ENCODE results near the gene CELF2. TPM values are rescaled to one million over a fixed set of nuclear protein-coding genes. Genes with fewer than 3 reads are reported as not detected.
A peak's percentile ranks its signal among the peaks of the same experiment; 100 is the strongest.

The CELF2 gene
- total RNA-seq, 2 experiments from 2014 or later, result 197 to 205 TPM

DNA sequence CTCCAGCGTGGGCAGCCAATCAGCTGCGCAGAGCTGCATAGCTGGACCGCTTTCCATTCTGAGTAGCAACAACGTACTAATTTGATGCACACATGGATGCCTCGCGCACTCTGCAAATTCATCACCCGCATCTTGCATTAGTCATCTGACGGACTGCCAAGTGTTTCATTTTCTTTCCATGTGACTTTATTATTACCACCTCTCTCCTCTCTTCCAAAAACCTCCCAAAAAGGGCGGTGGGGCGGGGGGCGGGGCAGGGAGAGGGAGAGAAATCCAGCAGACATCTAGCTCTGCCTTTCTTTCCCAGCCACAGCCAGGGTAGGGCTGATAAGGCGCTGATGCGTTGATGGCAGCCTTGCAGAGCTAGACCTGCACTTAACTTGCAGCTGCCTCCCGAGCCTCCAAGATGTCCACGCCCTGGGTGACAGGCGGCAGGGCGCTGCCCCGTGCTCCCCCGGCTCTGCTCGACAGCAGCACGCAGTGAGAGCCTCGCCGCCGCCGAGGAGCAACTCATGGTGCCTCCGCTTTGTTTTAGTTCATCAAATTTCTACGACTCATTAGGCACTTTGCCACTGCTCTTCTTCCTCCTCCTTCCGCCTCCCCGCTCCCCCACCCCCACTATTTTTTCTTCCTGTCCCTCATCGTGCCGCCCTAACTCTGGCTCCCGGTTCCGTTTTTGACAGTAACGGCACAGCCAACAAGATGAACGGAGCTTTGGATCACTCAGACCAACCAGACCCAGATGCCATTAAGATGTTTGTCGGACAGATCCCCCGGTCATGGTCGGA lies 147.3 kb downstream of the CELF2 start:
- TF ChIP-seq, protein P1, sequence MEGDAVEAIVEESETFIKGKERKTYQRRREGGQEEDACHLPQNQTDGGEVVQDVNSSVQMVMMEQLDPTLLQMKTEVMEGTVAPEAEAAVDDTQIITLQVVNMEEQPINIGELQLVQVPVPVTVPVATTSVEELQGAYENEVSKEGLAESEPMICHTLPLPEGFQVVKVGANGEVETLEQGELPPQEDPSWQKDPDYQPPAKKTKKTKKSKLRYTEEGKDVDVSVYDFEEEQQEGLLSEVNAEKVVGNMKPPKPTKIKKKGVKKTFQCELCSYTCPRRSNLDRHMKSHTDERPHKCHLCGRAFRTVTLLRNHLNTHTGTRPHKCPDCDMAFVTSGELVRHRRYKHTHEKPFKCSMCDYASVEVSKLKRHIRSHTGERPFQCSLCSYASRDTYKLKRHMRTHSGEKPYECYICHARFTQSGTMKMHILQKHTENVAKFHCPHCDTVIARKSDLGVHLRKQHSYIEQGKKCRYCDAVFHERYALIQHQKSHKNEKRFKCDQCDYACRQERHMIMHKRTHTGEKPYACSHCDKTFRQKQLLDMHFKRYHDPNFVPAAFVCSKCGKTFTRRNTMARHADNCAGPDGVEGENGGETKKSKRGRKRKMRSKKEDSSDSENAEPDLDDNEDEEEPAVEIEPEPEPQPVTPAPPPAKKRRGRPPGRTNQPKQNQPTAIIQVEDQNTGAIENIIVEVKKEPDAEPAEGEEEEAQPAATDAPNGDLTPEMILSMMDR (IDR thresholded peaks at IDR 0.05), result no peak
- Mint-ChIP-seq H3K9me3 (no peaks in the 10 kb centered on the region), H3K27me3 (no peaks in the 10 kb centered on the region), H3K4me3 (peak overlapping the region; percentile 99), H3K27ac (no peak overlapping the region), H3K4me1 (ENCODE audit: low read depth) (peaks cover 52% of the 10 kb centered on the region), H3K36me3 (ENCODE audit: low read depth) (peaks cover 20% of the 10 kb centered on the region)
- peak; percentile 22 for ATAC-seq (ENCODE audit: poor library complexity)
- POLR2A ChIA-PET, result interaction anchor here (0.7 to 19.5 kb wide), 29 partner anchors 11 to 521 kb away, joined by 3 to 1077 read pairs (median 6); partner anchors contain the start of gene CELF2
- peaks cover 54% of the 10 kb centered on the region for H3K4me1 ChIP-seq (ENCODE audit: insufficient read depth, low read length)
- no peaks in the 10 kb centered on the region for H3K27me3 ChIP-seq (ENCODE audit: control insufficient read depth in 1 of 2, insufficient read depth in 2 of 2, low read length in 2 of 2)
- H3K36me3 ChIP-seq (ENCODE audit: insufficient read depth, low read length), result peaks cover 16% of the 10 kb centered on the region
- CTCF ChIA-PET, result interaction anchor here (0.8 to 9.8 kb wide), 9 partner anchors 8 to 78 kb away, joined by 3 to 107 read pairs (median 7); no protein-coding TSS in a partner anchor
- peak overlapping the region; percentile 84 to 96 for H3K27ac ChIP-seq (ENCODE audit: low read depth in 1 of 2, low read length in 2 of 2)
- no peaks in the 10 kb centered on the region for H3K9me3 ChIP-seq (ENCODE audit: control insufficient read depth in 1 of 2, insufficient read depth in 1 of 2, low read length in 2 of 2)
- peak overlapping the region; percentile 87 for H3K4me3 ChIP-seq (ENCODE audit: low read length)
- DNase-seq, result peak; percentile 50 to 84 (median 64)
- intact Hi-C loops (cut with DNase I, micrococcal nuclease), result loop anchor here (5.0 to 10.0 kb wide), 3 partner anchors 42 to 158 kb away; partner anchors contain the start of gene CELF2 (in 1 of the 2)

- Histone ChIP-seq H3K4me1 (ENCODE audit: insufficient read depth, low read length) (peaks cover 53% of the 10 kb centered on the region), H3K9me3 (ENCODE audit: control insufficient read depth in 1 of 2, insufficient read depth in 1 of 2, low read length in 2 of 2) (no peaks in the 10 kb centered on the region), H3K27ac (ENCODE audit: low read depth in 1 of 2, low read length in 2 of 2) (peak overlapping the region; percentile 84 to 96), H3K4me3 (ENCODE audit: low read length) (peak overlapping the region; percentile 87), H3K27me3 (ENCODE audit: control insufficient read depth in 1 of 2, insufficient read depth in 2 of 2, low read length in 2 of 2) (no peaks in the 10 kb centered on the region), H3K36me3 (ENCODE audit: insufficient read depth, low read length) (peaks cover 16% of the 10 kb centered on the region)
- peak in 13 of 14 experiments; percentile 50 to 92 (median 66) for DNase-seq
- POLR2A ChIA-PET, result interaction anchor here (0.8 to 19.5 kb wide), 17 partner anchors 11 to 148 kb away, joined by 3 to 1077 read pairs (median 12); partner anchors contain the start of gene CELF2
- Mint-ChIP-seq H3K4me1 (ENCODE audit: low read depth) (peaks cover 45% of the 10 kb centered on the region), H3K27me3 (no peaks in the 10 kb centered on the region), H3K27ac (no peak overlapping the region), H3K36me3 (ENCODE audit: low read depth) (peaks cover 20% of the 10 kb centered on the region), H3K4me3 (peak overlapping the region; percentile 99), H3K9me3 (no peaks in the 10 kb centered on the region)
- CTCF ChIA-PET, result interaction anchor here (0.9 to 9.8 kb wide), 11 partner anchors 9 to 79 kb away, joined by 3 to 107 read pairs (median 5); no protein-coding TSS in a partner anchor
- peak; percentile 62 for ATAC-seq (ENCODE audit: poor library complexity)
- intact Hi-C loops (cut with DNase I, micrococcal nuclease), result loop anchor here (1.0 to 10.0 kb wide), 5 partner anchors 12 to 151 kb away; partner anchors contain the start of gene CELF2 (in 1 of the 2)
- TF ChIP-seq, protein P1 (IDR thresholded peaks at IDR 0.05), result peak; percentile 81
Observed at GRCh38 chr10:11165591-11166543, 148.2 kb downstream of the CELF2 start.

DNA sequence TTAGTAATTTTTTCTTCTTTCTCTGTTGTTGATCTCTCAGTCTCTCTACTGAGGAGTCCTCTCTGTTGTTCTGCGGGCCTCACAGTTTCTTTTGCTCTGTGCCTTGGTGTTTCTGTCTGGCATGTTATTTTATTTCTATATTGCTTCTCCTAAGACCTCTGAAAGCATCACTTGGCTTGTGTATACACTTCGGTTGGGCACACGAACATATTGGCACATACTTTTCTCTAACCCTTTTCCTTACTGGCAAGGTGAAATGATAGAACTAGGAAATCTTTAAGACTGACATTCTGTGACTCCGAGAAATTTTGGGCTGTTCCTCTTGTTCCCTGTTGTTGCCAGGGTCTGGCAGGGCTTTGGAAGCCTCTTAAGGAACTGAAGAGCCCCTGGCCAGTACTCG lies 148.9 kb downstream of the CELF2 start:
- no peaks in the 10 kb centered on the region for H3K27me3 ChIP-seq (ENCODE audit: control insufficient read depth in 1 of 2, insufficient read depth in 2 of 2, low read length in 2 of 2)
- ChIA-PET CTCF (interaction anchor here (0.9 to 9.8 kb wide), 10 partner anchors 8 to 79 kb away, joined by 3 to 107 read pairs (median 4); no protein-coding TSS in a partner anchor), POLR2A (interaction anchor here (1.3 to 19.5 kb wide), 13 partner anchors 10 to 149 kb away, joined by 4 to 1077 read pairs (median 21); partner anchors contain the start of gene CELF2)
- intact Hi-C loops (cut with DNase I, micrococcal nuclease), result loop anchor here (1.0 to 10.0 kb wide), 5 partner anchors 12 to 152 kb away; partner anchors contain the start of gene CELF2 (in 1 of the 2)
- Mint-ChIP-seq H3K27ac (no peak overlapping the region), H3K36me3 (ENCODE audit: low read depth) (peaks cover 20% of the 10 kb centered on the region), H3K27me3 (no peaks in the 10 kb centered on the region), H3K4me3 (no peak overlapping the region), H3K9me3 (no peaks in the 10 kb centered on the region), H3K4me1 (ENCODE audit: low read depth) (peaks cover 39% of the 10 kb centered on the region)
- no peak for ATAC-seq (ENCODE audit: poor library complexity)
- H3K27ac ChIP-seq (ENCODE audit: low read depth in 1 of 2, low read length in 2 of 2), result peak overlapping the region; percentile 84 to 96
- H3K36me3 ChIP-seq (ENCODE audit: insufficient read depth, low read length), result peaks cover 20% of the 10 kb centered on the region
- peaks cover 52% of the 10 kb centered on the region for H3K4me1 ChIP-seq (ENCODE audit: insufficient read depth, low read length)
- TF ChIP-seq, protein P1 (IDR thresholded peaks at IDR 0.05), result no peak
- DNase-seq, result no peak
- peak overlapping the region; percentile 87 for H3K4me3 ChIP-seq (ENCODE audit: low read length)
- H3K9me3 ChIP-seq (ENCODE audit: control insufficient read depth in 1 of 2, insufficient read depth in 1 of 2, low read length in 2 of 2), result no peaks in the 10 kb centered on the region
